GM12878 (cell line): ENCODE data around the gene POMP. TPM values are rescaled to one million over a fixed set of nuclear protein-coding genes. Genes with fewer than 3 reads are reported as not detected.

Experiments used
- ATAC-seq: fragments of 200-7000 bp; cut with Tn5 transposase; 3 replicates; pipeline ENCODE4 v1.9.1; 2020; ENCODE audit warnings: mild to moderate bottlenecking, moderate library complexity
- BruUV-seq: library from RNA; stranded (reverse); fragments of 400-500 nt; replicated peaks from 2 replicates; lab custom pipeline; 2021; lab: Mats Ljungman, UMichigan
- CTCF ChIA-PET: fragments of 300-600 bp; sonication (Branson Sonifier 250); formaldehyde crosslinking; extraction: SDS; loops from one replicate; lab custom pipeline; 2021; ENCODE audit warnings: inconsistent platforms; lab: Yijun Ruan, JAX
- POLR2A ChIA-PET: fragments of 350-600 bp; formaldehyde crosslinking; extraction: SDS; loops from one replicate; lab custom pipeline; 2021; ENCODE audit warnings: inconsistent platforms; lab: Charles Lee
- RAD21 ChIA-PET: fragments of 300-600 bp; sonication (Branson Sonifier 250); formaldehyde crosslinking; loops from one replicate; lab custom pipeline; 2023; ENCODE audit warnings: antibody characterized with exemption; ENCODE audit not compliant: unreplicated experiment; lab: Charles Lee
- SMC1A ChIA-PET: fragments of 300-600 bp; sonication (Branson Sonifier 250); formaldehyde crosslinking; loops from one replicate; lab custom pipeline; 2023; ENCODE audit not compliant: unreplicated experiment, uncharacterized antibody; lab: Charles Lee
- DNase-seq: peaks from one replicate; pipeline ENCODE4 v3.0.0-alpha.2; 2011; ENCODE audit warnings: low read depth, low spot score
- FAIRE-seq: peaks from 3 replicates; lab custom pipeline; 2011; peaks lifted over from hg19 to GRCh38; lab: Jason Lieb, UNC
- H2AFZ ChIP-seq: 2 replicates; pipeline ENCODE4 v1.6.0; 2011; ENCODE audit warnings: low read depth, low read length, control low read depth; ENCODE audit not compliant: control insufficient read depth
- H3K27ac ChIP-seq: 2 replicates; pipeline ENCODE4 v1.5.1; 2011; ENCODE audit warnings: control low read depth; ENCODE audit not compliant: control insufficient read depth, insufficient read depth
- H3K27me3 ChIP-seq, 2 experiments: replicated peaks in 1 of 2; 2 replicates each; pipeline versions ENCODE4 v1.6.0 to v1.6.1; 2011; ENCODE audit warnings: low read length in 1 of 2; ENCODE audit not compliant: control insufficient read depth in 2 of 2, insufficient read depth in 2 of 2
- H3K36me3 ChIP-seq, 2 experiments: 2 replicates each; pipeline ENCODE4 v1.5.1; 2011; ENCODE audit warnings: low read length in 1 of 2; ENCODE audit not compliant: control insufficient read depth in 2 of 2, insufficient read depth in 2 of 2
- H3K4me1 ChIP-seq: 2 replicates; pipeline ENCODE4 v1.6.1; 2011; ENCODE audit warnings: mild to moderate bottlenecking, low read length, moderate library complexity, mixed read lengths; ENCODE audit not compliant: control insufficient read depth, insufficient read depth
- H3K4me2 ChIP-seq: 2 replicates; pipeline ENCODE4 v1.6.0; 2011; ENCODE audit warnings: control low read depth; ENCODE audit not compliant: control insufficient read depth, insufficient read depth
- H3K4me3 ChIP-seq: fragments of 200-600 bp; sonication (generic); 2 replicates; pipeline ENCODE4 v1.5.1; 2016
- H3K79me2 ChIP-seq: 2 replicates; pipeline ENCODE4 v1.6.0; 2011; ENCODE audit warnings: low read length; ENCODE audit not compliant: control insufficient read depth, insufficient read depth
- H3K9ac ChIP-seq: 2 replicates; pipeline ENCODE4 v1.8.0; 2011; ENCODE audit warnings: low read length, control low read depth, mixed read lengths; ENCODE audit not compliant: control insufficient read depth, insufficient read depth
- H3K9me3 ChIP-seq: replicated peaks from 3 replicates; pipeline ENCODE4 v1.5.1; 2011; ENCODE audit warnings: mild to moderate bottlenecking, low read length; ENCODE audit not compliant: control insufficient read depth, insufficient read depth
- H4K20me1 ChIP-seq: 2 replicates; pipeline ENCODE4 v1.6.0; 2011; ENCODE audit not compliant: control insufficient read depth, insufficient read depth
- CEBPZ ChIP-seq: fragments of 150-350 bp; IDR thresholded peaks from 2 replicates; pipeline ENCODE4 v1.6.1; 2016; ENCODE audit warnings: low read depth, low read length
- MAX ChIP-seq: IDR thresholded peaks from 2 replicates; pipeline ENCODE4 v1.6.1; 2012; ENCODE audit warnings: low read depth, low read length, improper control_type of control experiment
- NBN ChIP-seq: fragments of 450-650 bp; IDR thresholded peaks from 2 replicates; pipeline ENCODE4 v1.6.1; 2016
- SMAD5 ChIP-seq: IDR thresholded peaks from 2 replicates; pipeline ENCODE4 v1.6.1; 2016; ENCODE audit warnings: antibody characterized with exemption, low read depth
- TCF12 ChIP-seq: IDR thresholded peaks from 2 replicates; pipeline ENCODE4 v1.6.1; 2011; ENCODE audit warnings: low read depth, mild to moderate bottlenecking, low read length
- WGBS: methylation state at CpG from one replicate; pipeline ENCODE4 v1.1.6; 2016; ENCODE audit warnings: low lambda C conversion rate; ENCODE audit not compliant: insufficient replicate concordance, insufficient coverage; ENCODE audit errors: missing lambda C conversion rate; 5-methylcytosine and 5-hydroxymethylcytosine counted together
- in situ Hi-C: fragments of 300-500 bp; cut with MboI; formaldehyde crosslinking; loops from 9 replicates; pipeline ENCODE4 v1.14.3; 2018; ENCODE audit warnings: mixed read lengths
- intact Hi-C: fragments of 100-400 bp; cut with micrococcal nuclease; formaldehyde crosslinking; loops from one replicate; pipeline ENCODE4 v1.14.2; 2022; ENCODE audit not compliant: unreplicated experiment
- polyA plus RNA-seq, 11 experiments: library from polyadenylated mRNA; depleted of rRNA in 4 of 11; unstranded in 6 of 11; stranded (reverse) in 5 of 11; fragments of >200 nt; fragmentation: Nextera tagmentation in 4 of 11; fragmentation: Illumina TruSeq in 1 of 11; extraction: Ambion mirVana in 4 of 11; extraction: Trizol in 1 of 11; gene quantifications; 1 replicate in 1 of 11; 2 replicates in 10 of 11; pipeline versions ENCODE4 v1.2.1 to v1.2.3, GENCODE V29; 2011 to 2016; ENCODE audit warnings: inconsistent platforms in 2 of 11, missing spikeins in 2 of 11, low read depth in 1 of 11
- total RNA-seq, 4 experiments: library from RNA; depleted of rRNA in 3 of 4; stranded (reverse); fragments of >200 nt in 3 of 4; fragmentation: Illumina TruSeq in 1 of 4; extraction: Trizol in 1 of 4; gene quantifications; 2 replicates each; pipeline versions ENCODE4 v1.2.1 to v1.2.3, GENCODE V29; 2013 to 2021

The POMP gene
- total and polyA plus RNA-seq, 10 of the 15 experiments (the other 5 are each of a cell fraction or from before 2014, with no cell fraction given): 90.4 to 668 (median 144) TPM

DNA sequence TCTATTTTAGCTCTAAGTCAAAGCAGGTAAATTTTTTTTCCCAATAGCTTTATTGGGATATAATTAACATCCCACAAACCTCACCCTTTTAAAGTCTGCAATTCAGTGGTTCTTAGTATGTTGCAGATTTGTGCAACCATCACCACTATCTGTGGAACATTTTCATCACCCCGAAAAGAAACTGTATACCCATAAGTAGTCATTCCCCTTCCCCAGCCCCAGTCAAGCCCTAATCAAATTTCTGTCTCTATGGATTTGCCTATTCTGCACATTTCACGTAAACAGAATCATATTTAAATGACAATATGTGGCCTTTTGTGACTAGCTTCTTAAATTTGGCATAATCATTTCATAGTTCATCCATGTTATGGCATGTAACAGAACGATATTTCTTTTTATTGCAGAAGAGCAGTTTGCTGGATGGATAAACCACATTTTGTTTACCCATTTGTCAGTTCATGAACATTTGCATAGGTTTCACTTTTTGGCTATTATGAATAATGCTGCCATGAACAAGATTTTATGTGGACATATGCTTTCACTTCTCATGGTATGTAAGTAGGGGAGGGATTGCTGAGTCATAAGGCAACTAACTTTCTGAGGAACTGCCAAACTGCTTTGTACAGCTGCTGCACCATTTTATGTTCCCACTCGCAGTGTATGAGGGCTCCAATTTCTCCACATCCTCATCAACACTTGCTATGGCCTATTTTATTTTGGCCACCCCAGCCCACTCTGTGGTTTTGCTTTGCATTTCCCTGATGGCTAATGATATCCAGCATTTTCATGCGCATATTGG lies 48.9 kb downstream of the POMP start (continued):
- TF ChIP-seq MAX (0 out of 2 replicates have a peak, but pooled peaks have one; percentile 30), NBN (peak; percentile 72; the same call in 1 of the 2 replicates), TCF12 (peak; percentile 95)

GRCh38 chr13:28710161-28710560 lies 51.2 kb downstream of the POMP start:
- no TSS peak for BruUV-seq
- SMC1A ChIA-PET: interaction anchor here (0.5 kb wide), 1 partner anchor 400 kb away, joined by 3 read pairs; no protein-coding TSS in a partner anchor
- H3K4me1 ChIP-seq: peaks cover 9% of the 10 kb centered on the region; the same call in 1 of the 2 replicates
- no peak for TF ChIP-seq CEBPZ
- no peak for TF ChIP-seq SMAD5
- TF ChIP-seq, all 136 proteins: peak for 0
- Histone ChIP-seq H3K79me2 (no peaks in the 10 kb centered on the region), H3K9me3 (no peaks in the 10 kb centered on the region), H3K9ac (no peak overlapping the region), H4K20me1 (no peaks in the 10 kb centered on the region), H3K36me3 (no peaks in the 10 kb centered on the region; a peak in 1 of 4 replicates), H3K27ac (no peak overlapping the region), H2AFZ (no peak overlapping the region), H3K27me3 (no peaks in the 10 kb centered on the region), H3K4me3 (no peak overlapping the region), H3K4me2 (no peak overlapping the region)
- 100% methylated on average over 4 of the region's 4 CpGs for WGBS
- no peak for FAIRE-seq
- no peak for DNase-seq
- ChIA-PET CTCF (no interaction called here), POLR2A (no interaction called here), RAD21 (interaction anchor here (0.9 to 1.3 kb wide), 2 partner anchors 51 to 128 kb away, joined by 3 read pairs; partner anchors contain the start of gene POMP)
- ATAC-seq: no peak
- in situ Hi-C loops (no loop called here), intact Hi-C loops (no loop called here)
